Measurements from ENCODE around the gene HNF1A.

GRCh38 chr12:121003650-121004049 is 25.3 kb downstream of the HNF1A start:
- no peak for TF ChIP-seq MAX (IDR thresholded peaks at IDR 0.05)
- no peak for TF ChIP-seq YY1 (IDR thresholded peaks at IDR 0.05)
- TF ChIP-seq ATF3 (IDR thresholded peaks at IDR 0.05) = no peak
- no peak for TF ChIP-seq ZBTB33 (IDR thresholded peaks at IDR 0.05)
- peak in 1 of 2 donors; percentile 59 for TF ChIP-seq RAD21 (IDR thresholded peaks at IDR 0.05)
- TF ChIP-seq FOXA1 (IDR thresholded peaks at IDR 0.05) = no peak
- no peak for TF ChIP-seq EGR1 (IDR thresholded peaks at IDR 0.05; ENCODE audit: low read depth in 2 of 2)
- peak; percentile 16 for TF ChIP-seq CTCF (IDR thresholded peaks at IDR 0.05; ENCODE audit: low read depth, low read length, missing input control)
- no peak for TF ChIP-seq SP1 (IDR thresholded peaks at IDR 0.05)
- no peak for TF ChIP-seq HNF4A (conservative IDR thresholded peaks at IDR 0.05)
- TF ChIP-seq JUND (IDR thresholded peaks at IDR 0.05) = no peak
- no peak for TF ChIP-seq TAF1 (conservative IDR thresholded peaks at IDR 0.05)
- TF ChIP-seq REST (IDR thresholded peaks at IDR 0.05) = no peak
- no peak for TF ChIP-seq GABPA (IDR thresholded peaks at IDR 0.05 in 1 of 2, conservative IDR thresholded peaks at IDR 0.05 in 1 of 2)
